ENCODE data around the gene PDAP1. TPM values are rescaled to one million over a fixed set of nuclear protein-coding genes. Genes with fewer than 3 reads are reported as not detected.

PDAP1 gene
- total and polyA plus RNA-seq, 9 of the 15 experiments (the other 6 are each of a cell fraction or from before 2014, with no cell fraction given) = 10.2 to 315 (median 129) TPM

DNA sequence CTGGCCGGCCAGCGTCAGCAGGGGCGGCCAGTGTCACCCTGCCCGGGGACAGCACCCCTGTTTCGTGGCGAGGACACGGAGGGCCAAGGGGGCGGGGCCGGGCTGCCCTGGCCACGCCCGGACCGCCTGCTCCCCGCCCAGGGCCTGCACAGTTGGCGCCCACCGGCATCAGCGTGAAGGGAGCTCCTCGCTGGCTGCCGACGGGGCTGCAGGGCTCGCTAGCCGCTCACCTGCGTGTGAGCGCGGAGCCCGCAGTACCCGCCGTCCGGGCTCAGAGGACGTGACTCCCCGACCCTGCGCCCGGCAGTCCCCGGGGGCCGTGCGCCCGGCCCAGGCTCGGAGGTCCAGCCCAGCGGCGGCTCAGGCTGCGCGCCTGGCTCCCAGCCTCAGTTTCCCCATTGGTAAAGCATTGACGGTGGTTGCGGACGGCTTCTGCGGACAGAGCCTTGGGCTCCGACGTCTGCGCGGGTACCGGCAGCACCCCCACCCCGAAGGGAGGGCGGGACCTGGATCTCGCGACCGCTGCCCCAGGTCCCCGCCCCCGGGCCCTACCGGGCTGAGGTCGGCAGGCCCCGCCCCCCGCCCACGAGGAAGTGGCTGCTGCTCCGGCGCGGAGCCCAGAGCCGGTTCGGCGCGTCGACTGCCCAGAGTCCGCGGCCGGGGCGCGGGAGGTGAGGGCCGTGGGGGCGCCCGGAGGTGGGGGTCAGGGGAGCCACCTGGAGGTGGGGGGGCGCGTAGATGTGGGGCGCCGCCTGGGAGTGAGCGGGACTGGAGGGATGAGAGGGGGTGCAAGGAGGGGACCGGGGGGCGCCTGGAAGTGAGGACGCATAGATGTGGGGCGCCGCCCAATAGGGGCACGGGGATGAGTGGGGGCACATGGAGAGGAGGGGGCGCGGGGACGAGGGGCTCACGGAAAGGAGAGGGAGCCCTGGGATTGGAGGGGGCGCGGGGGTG, 34.0 kb downstream of the PDAP1 start, which contains the start of gene ARPC1B (continued):
- no peak for TF ChIP-seq NR2F6 (CRISPR knock-in tag; IDR thresholded peaks at IDR 0.05)
- peak; percentile 29 for TF ChIP-seq CREB1 (IDR thresholded peaks at IDR 0.05)
- TF ChIP-seq CREB1 (CRISPR knock-in tag; IDR thresholded peaks at IDR 0.05) = peak; percentile 57; the same call in 1 of the 2 replicates
- no peak for TF ChIP-seq HLTF (IDR thresholded peaks at IDR 0.05)
- TF ChIP-seq RHOXF2B (CRISPR knock-in tag; conservative IDR thresholded peaks at IDR 0.05) = no peak
- peak; percentile 63; the same call in 1 of the 2 replicates for TF ChIP-seq ELF1 (tag; IDR thresholded peaks at IDR 0.05)
- no peak for TF ChIP-seq MTA2 (IDR thresholded peaks at IDR 0.05; ENCODE audit: low read depth)
- no peak for TF ChIP-seq ESRRA (IDR thresholded peaks at IDR 0.05; ENCODE audit: borderline replicate concordance, low read depth)
- TF ChIP-seq, protein P1, sequence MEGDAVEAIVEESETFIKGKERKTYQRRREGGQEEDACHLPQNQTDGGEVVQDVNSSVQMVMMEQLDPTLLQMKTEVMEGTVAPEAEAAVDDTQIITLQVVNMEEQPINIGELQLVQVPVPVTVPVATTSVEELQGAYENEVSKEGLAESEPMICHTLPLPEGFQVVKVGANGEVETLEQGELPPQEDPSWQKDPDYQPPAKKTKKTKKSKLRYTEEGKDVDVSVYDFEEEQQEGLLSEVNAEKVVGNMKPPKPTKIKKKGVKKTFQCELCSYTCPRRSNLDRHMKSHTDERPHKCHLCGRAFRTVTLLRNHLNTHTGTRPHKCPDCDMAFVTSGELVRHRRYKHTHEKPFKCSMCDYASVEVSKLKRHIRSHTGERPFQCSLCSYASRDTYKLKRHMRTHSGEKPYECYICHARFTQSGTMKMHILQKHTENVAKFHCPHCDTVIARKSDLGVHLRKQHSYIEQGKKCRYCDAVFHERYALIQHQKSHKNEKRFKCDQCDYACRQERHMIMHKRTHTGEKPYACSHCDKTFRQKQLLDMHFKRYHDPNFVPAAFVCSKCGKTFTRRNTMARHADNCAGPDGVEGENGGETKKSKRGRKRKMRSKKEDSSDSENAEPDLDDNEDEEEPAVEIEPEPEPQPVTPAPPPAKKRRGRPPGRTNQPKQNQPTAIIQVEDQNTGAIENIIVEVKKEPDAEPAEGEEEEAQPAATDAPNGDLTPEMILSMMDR (IDR thresholded peaks at IDR 0.05 in 2 of 3, conservative IDR thresholded peaks at IDR 0.05 in 1 of 3; ENCODE audit: insufficient read depth in 2 of 3, low read depth in 1 of 3, low read length in 3 of 3) = no peak
- TF ChIP-seq KHSRP (IDR thresholded peaks at IDR 0.05) = no peak
- TF ChIP-seq PTBP1 (IDR thresholded peaks at IDR 0.05; ENCODE audit: low read depth, low read length) = no peak
- TF ChIP-seq NELFE (IDR thresholded peaks at IDR 0.05; ENCODE audit: insufficient read depth, insufficient read length) = no peak
- TF ChIP-seq DMBX1 (CRISPR knock-in tag; IDR thresholded peaks at IDR 0.05; ENCODE audit: borderline replicate concordance) = no peak
- no peak for TF ChIP-seq SP2 (IDR thresholded peaks at IDR 0.05; ENCODE audit: extremely low read depth, low read depth, low read length, poor library complexity, severe bottlenecking)
- TF ChIP-seq MCM2 (IDR thresholded peaks at IDR 0.05; ENCODE audit: low read depth) = no peak
- no peak for TF ChIP-seq HDAC6 (IDR thresholded peaks at IDR 0.05; ENCODE audit: low read depth, low read length)
- no peak for TF ChIP-seq DPF2 (IDR thresholded peaks at IDR 0.05)
- TF ChIP-seq ZNF589 (CRISPR knock-in tag; IDR thresholded peaks at IDR 0.05; ENCODE audit: low read depth) = no peak
- no peak for TF ChIP-seq ZNF436 (CRISPR knock-in tag; IDR thresholded peaks at IDR 0.05)
- TF ChIP-seq SMAD3 (CRISPR knock-in tag; conservative IDR thresholded peaks at IDR 0.05) = no peak
- no peak for TF ChIP-seq FOXJ2 (tag; IDR thresholded peaks at IDR 0.05)
- TF ChIP-seq, protein P2, sequence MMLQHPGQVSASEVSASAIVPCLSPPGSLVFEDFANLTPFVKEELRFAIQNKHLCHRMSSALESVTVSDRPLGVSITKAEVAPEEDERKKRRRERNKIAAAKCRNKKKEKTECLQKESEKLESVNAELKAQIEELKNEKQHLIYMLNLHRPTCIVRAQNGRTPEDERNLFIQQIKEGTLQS (IDR thresholded peaks at IDR 0.05) = no peak
- TF ChIP-seq, protein P2 (CRISPR knock-in tag; conservative IDR thresholded peaks at IDR 0.05) = 0 out of 2 replicates have a peak, but pooled peaks have one; percentile 31
- TF ChIP-seq STAT5A (IDR thresholded peaks at IDR 0.05; ENCODE audit: borderline replicate concordance, low read length) = no peak
- TF ChIP-seq SAFB (IDR thresholded peaks at IDR 0.05; ENCODE audit: borderline replicate concordance, low read depth, low read length) = peak; percentile 21; the same call in 1 of the 2 replicates

Data from K562 (cell line).